ENCODE measurements around the gene BABAM2.

DNA sequence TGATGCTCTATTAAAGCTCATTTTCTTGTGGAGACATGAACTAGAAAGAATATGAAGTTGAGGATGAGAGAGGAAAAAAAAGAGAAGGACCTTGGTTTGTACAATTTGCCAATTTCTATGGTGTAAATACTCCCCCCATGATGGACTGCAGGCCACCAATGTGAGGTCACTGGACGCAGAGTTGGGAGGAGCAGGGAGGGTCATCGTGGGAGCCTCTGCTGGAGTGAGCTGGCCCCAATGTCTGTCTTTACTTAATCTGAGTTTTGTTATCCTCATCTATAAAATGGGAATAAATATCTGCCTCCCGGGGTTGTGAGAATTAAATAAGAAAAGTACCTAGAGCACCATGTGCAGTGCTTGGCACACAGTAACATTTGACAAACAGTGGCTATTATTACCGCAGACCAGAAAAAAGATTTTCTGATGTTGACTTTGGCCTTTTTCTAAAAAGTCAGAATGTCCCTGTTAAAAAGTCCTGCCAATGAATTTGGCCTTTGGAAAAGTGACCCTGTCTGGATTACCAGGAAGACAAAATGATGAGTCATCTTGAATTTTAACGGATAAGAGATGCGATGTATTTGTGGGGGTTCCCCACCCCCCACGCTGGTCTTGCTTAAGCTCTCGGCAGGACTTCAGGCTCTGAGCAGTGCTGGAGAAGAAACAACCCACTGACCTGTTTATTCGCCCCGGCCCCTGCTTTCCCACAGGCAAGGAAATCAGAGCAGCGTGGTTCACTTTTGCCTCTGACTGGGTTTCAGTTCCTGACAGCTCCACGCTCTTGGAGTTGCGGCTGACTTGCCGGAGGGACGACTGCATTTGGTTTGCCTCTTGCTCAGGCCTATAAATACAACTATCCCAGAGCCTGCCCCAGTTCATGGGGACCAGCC, 451.8 kb downstream of the BABAM2 start:
- no peak for TF ChIP-seq MYC (IDR thresholded peaks at IDR 0.05; ENCODE audit: low read depth, low read length)
- TF ChIP-seq, protein P1, sequence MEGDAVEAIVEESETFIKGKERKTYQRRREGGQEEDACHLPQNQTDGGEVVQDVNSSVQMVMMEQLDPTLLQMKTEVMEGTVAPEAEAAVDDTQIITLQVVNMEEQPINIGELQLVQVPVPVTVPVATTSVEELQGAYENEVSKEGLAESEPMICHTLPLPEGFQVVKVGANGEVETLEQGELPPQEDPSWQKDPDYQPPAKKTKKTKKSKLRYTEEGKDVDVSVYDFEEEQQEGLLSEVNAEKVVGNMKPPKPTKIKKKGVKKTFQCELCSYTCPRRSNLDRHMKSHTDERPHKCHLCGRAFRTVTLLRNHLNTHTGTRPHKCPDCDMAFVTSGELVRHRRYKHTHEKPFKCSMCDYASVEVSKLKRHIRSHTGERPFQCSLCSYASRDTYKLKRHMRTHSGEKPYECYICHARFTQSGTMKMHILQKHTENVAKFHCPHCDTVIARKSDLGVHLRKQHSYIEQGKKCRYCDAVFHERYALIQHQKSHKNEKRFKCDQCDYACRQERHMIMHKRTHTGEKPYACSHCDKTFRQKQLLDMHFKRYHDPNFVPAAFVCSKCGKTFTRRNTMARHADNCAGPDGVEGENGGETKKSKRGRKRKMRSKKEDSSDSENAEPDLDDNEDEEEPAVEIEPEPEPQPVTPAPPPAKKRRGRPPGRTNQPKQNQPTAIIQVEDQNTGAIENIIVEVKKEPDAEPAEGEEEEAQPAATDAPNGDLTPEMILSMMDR (IDR thresholded peaks at IDR 0.05; ENCODE audit: low read depth, low read length): no peak
- no peak for TF ChIP-seq POLR2A (IDR thresholded peaks at IDR 0.05; ENCODE audit: extremely low read depth, insufficient read length)
- no peak for TF ChIP-seq MAX (IDR thresholded peaks at IDR 0.05; ENCODE audit: low read depth, low read length)
